SW480 (cell line): Measurements from ENCODE around the gene PSMA1.
"Not testable (repeated sequence)": the region's sequence is repeated elsewhere in the genome, so short reads cannot be mapped to it uniquely, and the experiment has no call there.

ENCODE experiments used
- DNase-seq: peaks from one replicate; pipeline ENCODE4 v3.0.0-alpha.2; 2016; ENCODE audit warnings: low spot score

Gene PSMA1

DNA sequence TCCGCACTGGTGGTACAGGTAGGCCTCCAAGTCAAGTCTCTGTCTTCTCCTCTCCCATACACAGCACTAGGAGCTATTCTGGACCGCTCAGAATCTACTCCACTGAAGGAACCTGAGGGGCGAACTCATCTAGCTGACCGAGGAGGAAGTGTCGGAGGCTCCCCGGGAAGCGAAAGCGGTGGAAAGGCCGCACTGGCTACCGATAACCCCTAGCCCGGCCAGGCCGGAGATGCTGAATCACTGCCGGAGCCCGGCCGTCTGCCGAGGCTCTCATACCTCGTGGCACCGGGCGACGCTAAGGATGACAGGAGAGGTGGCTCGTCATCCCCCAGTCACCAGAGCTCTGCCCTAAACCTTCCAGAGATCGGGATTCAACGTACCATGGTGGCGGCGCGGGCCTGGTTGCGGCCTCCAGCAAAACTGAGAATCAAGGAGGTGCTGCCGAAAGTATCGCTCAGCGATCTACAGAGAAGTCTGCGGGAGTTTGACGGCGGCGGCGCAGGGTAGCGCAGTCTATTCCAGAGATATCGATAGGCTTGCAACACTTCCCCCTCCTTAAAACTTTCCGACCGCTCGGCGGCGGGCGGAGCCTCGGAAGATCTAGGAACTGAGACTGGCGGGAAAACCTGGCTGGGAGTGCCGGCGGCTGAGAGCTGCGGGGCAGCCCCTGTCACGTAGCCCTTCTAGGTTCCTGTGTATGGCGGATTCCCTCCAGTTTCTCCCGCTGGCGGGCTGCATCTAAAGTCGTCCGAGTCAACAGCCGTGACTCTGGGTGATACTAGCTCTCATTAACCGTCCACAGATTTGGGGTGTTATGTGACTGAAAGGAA, at the start of gene PSMA1:
PSMA1 (minus strand) TSS at position 470 of the 830 bp plus-strand sequence; CDS start at position 383, 87 bp downstream.
- DNase-seq: peak; percentile 98

DNA sequence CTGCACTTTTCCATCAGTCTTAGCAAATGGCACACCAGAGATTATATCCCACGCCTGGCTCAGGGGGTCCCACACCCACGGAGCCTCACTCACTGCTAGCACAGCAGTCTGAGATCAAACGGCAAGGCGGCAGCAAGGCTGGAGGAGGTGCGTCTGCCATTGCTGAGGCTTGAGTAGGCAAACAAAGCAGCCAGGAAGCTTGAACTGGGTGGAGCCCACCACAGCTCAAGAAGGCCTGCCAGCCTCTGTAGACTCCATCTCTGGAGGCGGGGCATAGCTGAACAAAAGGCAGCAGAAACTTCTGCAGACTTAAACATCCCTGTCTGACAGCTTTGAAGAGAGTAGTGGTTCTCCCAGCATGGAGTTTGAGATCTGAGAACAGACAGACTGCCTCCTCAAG, 49.3 kb upstream of the PSMA1 start:
- DNase-seq: not testable (repeated sequence)

DNA sequence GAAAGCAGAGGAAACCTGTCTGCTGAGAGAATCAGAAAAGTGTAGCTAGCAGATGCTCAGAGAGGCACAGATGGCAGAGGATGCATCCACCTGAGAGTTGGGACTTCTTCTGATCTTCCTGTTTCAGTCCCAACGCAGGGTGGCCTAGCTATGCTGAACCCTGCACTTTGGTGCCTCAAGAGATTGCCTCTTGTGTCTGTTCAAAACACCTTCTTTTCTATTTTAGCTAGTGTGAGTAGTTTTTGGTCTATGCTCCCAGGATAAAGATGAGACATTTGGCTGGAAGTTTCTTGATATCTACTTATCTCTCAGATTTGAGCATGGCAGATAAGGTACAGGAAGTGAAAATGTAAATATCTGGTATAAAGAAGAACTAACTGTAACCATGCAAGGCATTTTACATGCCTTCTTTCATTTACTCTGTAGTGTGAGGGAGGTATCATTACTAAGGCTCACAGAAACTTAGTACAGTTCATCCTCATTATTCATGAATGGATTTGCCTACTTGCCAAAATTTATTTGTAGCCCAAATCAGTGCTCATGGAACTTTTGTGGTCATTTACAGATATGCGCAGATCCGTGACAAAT, 47.0 kb upstream of the PSMA1 start:
- DNase-seq: no peak

DNA sequence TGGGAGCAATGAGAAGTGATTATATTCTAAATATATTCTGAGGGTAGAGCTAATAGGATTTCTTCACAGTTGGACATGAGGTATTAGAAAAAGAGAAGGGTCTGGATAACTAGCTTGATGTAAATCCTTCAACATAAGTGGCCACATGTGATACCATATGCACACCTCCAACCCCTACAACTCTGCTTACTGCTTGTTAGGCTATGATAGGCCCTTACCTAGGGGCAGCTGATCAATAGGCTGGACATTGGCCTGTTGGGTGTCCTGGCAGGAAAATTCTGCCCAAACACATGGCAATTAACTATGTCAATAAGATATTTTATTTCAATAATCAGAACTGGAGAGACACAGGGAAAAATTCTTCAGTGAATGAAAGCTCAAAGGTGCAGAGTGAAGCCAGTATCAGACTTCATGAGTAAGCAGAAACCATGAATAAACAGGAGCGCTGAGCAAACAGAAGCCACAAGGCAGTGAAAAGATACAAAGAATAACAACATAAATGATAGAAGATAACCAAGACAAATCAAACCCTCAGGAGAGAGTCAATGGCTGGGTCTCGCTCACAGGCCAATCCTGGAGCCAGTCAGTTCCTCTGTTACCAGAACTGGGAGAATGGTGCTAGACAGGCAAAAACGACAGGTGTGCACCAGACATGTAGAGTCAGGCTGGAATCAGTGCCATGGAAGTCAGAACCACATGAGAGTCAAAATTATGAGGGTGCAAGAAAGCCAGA, 46.3 kb upstream of the PSMA1 start:
- DNase-seq: no peak

DNA sequence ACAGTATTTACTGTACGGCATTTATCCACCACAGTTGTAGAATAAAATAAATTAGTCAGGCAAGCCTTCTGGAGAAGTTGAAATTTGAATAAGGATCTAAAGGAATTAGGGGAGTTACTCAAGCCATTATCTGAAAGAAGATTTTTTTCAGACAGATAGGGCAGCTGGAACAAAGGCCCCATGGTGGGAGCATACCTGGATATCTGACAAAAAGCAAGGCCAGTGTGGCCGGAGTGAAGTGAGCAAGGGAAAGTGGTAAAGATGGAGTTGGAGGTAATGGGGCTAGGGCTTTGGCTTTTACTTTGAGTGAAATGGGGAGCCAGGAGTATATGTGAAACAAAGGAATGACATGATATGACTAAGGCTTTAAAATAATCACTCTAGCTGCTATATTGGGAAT, 45.7 kb upstream of the PSMA1 start:
- DNase-seq: no peak

DNA sequence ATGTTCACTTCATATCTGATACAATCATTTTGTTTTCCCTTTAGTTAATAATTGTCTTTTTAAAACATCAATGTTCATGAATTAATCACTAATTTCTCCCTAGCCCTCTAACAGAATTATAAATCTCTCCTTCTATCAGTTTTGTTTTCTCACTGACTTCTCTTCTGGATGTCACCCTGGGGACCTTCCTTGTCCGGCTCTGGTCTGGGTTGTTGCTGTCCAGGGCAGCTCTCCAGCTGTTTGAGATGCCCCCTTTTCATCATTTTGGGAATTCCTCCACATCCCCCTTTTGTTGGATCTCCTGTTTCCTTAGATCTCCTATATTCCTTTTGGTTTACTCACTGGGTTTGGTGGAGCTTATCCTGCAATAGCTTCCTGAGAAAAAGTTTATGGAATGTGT, 35.6 kb upstream of the PSMA1 start:
- no peak for DNase-seq

DNA sequence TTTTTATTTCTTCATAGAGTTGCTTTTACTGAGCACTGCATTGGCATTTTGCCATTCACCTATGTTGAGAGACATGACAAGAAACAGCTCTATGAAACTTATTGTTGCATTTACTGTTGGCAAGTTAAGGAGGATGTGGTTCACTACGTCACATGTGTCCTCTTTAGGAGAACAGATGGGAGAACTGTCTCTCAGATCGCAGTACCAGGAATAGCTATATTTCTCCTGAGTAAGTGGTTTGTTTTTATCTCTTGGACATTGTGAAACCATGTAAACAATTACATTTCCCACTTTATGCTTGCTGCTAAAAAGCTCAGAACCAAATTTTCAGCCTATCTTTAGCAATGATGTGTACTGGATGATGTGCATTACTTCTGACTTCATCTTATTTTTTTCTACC, 34.8 kb upstream of the PSMA1 start:
- DNase-seq: no peak

DNA sequence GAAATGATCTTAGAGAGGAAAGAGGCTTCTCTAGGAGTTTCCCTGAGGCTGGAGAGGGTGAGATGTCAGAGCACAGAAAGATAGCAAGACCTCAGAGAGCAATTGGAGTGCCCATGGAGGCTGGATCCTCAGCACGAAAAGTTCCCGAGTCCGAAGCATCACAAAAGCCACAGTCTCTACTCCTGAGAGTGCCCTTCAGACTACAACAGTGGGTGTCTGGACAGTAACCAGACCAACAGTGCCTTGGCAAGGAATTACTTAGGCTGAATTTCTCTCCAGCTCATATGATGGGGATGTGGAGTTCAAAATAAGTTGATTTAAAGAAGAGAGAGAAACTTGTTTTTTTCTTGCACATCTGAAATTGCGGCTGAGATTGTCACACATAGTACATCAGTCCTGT, 31.9 kb upstream of the PSMA1 start:
- no peak for DNase-seq

DNA sequence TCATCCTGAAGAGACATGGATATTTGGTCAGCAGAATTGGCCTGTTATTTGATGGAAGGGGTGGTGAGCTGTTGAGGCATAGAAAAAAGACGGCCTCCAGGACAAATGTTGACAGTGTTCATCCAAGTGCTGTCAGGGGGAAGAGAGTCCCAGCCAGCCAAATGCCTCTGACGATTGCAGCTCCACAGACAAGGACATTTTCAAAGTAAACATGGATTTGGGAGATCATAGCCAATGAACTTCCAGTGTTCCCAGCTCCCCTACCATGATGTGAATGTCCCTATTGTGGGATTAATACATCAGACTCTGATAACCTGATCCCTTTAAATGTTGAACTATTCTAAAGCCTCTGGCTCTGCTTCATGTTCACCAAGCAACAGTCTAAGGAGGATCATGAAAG, 31.2 kb upstream of the PSMA1 start:
- no peak for DNase-seq

DNA sequence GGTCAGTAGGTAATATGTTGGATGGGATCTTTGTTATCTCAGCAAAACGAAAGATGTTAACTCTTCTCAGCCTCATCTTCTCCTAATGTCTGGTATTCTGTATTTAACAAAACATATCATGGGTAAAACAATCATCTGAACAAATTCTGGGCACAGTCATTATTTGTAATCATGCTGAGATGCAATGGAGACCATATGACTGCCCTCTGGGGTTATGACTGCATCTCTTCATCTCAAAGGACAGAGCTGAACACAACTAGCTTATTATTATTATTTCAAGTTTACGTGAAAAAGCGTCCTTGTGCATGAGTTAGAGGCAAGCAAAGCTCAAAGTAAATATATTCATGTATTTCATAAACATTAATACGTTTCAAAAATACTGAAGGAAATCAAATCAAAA, 29.7 kb upstream of the PSMA1 start:
- no peak for DNase-seq

DNA sequence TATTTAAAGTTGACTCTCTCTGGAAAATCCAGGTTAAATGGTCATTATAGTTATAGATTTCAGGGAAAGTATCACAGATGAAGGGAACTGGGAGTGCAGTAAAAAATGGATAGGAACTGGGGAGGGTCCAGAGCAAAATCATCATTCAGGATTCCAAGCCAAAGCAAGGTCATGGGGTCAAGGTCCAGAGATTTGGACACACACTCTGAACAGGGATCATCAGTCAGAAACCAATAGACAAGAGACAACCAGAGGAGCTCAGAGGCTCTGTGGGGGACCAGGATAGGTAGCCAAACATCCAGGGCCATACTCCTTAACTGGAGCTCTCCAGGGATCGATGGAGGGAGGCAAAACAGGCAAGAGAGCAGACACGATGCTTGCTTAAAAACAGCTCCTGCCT, 27.3 kb upstream of the PSMA1 start:
- DNase-seq: no peak

DNA sequence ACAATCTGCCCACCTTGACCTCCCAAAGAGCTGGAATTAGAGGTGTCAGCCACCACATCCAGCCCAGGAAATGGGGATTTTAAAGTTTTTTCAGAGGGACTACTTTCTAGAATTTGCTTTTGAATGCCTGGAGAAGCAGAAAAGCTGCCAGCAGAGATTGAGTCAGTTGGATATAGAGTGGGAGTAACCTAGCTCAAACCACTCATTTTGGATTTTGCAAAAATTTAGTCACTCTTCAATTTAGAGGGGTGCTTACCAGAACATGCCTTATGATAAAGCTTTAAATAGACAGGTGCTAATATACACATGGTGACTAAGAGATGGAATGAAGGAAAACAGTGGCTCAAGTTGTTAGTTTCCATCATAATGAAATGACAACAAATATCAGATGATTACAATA, 26.5 kb upstream of the PSMA1 start:
- no peak for DNase-seq

DNA sequence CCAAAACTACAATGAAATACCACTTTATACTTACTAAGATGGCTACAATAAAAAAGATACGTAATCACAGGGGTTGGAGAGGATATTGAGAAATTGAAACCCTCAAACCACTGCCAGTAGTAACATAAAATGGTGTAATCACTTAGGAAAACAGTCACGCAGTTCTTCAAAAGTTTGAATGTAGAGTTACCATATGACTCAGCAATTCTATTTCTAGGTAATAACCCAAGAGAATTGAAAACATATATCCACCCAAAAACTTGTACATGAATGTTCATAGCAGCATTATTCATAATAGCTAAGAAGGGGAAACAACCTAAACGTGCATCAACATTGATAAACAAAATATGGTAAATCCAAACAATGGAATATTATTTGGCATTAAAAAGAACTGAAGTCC, 24.4 kb upstream of the PSMA1 start:
- DNase-seq: no peak

DNA sequence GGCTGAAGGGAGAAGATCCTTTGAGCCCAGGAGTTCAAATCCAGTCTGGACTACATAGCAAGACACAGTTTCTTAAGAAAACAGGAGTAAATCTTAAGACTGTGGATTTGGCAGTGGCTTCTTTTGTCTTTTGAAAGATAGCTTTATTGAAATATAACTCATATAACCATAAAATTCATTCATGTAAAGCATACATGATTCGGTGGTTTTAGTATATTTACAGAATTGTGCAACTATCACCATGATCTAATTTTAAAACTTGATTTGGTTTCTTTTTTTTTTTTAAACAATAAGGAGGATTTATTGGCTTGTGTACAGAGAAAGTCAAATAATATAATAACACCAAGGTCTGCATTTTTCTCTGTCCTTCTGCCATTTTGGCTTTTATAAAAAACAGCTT, 23.1 kb upstream of the PSMA1 start:
- no peak for DNase-seq

DNA sequence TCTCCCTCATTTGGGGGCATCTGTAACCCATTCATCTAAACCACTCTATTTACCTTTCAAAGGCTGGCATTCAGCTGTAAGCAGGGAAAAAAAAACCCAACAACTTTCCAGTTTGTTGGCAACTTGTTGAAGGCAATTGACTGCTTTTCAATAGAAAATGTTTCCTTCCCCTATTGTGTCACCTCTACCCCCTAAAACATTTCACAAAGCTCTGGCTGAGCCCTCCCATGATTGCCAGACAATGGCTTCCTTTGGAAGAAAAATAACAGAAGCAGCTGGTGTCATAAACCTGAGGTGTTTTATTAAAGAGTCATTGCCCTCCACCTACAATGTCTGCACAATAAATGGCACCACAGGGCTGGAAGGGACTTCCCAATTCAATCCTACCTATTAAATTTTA, 22.1 kb upstream of the PSMA1 start:
- DNase-seq: no peak

DNA sequence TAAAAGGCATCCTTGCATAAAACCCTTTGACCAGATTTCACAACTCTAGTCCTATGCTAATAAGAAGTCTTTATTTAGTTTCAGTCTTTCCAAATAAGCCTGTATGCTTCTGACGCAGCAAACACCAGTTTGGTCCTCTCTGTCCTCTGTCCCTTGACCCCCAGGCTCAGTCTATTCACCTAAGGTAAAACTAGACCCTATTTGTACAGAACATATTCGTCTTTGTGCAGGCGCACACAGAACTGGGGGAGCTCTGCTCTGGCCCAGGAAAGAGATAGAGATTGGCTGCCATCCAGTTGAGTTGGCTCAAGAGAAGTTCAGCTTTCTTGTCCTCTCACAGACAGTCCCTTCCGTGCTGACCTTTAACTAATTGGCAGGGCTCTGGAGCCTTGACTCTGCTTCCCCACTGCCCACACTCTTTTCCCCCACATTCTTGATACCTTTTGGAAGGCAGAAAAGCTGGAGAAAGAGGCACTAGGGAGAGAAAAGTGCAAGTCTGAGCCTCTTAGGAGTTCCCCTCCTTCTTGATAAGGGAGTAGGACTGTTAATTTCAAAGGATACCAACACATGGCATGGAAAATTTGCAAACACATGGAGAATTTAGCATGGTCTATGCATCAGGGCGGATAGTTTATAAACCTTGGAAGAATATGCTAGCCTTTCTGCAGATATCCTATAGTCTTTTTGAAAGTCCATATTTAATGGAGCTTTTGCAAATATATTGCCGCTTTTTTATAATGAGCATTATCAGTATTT, 21.2 kb upstream of the PSMA1 start:
- no peak for DNase-seq

DNA sequence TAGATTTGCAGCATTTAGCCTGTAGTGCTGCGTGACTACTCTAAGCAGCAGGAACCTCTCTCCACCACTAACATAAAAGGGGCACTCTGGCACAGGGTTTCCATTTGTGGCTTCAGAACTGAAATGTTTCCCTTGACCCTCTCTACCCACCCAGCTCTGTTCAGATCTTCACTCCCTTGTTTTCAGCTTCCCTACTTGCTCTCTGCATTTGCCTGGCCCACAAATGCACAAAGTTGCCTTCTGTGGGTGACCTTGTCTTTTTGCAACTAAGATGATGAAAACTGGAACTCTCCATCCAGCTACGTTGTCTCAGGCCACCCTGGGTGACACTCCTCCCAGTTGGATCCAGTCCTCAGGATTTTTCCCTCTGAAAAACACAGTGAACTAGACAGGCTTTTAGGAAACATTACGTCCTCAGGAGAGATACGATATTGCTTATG, 19.8 kb upstream of the PSMA1 start:
- no peak for DNase-seq

DNA sequence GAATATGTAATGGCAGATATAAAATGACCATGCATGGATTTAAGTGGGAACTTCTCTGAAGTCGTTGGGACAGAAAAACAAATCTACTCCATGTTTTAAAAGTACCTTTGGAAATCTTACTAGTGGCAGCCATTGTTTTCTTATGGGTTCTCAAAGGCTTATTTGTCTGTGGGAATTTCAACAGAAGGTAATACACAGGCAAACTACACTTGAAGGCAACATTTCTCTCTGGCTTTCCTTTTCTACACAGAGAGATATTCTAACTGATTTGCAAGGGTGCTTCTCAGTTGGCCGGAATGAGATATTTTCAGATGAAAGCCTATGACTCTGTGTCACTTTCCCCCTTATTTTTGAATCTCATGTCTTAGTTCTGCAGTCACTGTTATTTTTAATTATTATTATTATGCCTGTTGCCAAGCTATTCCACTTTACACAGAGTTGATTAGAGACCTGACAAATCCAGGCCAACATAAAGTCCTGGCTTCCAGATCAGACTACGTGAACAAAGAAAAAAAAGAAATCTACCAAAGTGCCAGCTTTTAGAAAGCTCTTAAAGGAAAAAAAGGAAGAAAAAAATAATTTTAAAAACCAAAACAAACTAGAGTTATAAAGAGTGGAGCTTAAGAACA, 18.9 kb upstream of the PSMA1 start:
- DNase-seq: no peak

DNA sequence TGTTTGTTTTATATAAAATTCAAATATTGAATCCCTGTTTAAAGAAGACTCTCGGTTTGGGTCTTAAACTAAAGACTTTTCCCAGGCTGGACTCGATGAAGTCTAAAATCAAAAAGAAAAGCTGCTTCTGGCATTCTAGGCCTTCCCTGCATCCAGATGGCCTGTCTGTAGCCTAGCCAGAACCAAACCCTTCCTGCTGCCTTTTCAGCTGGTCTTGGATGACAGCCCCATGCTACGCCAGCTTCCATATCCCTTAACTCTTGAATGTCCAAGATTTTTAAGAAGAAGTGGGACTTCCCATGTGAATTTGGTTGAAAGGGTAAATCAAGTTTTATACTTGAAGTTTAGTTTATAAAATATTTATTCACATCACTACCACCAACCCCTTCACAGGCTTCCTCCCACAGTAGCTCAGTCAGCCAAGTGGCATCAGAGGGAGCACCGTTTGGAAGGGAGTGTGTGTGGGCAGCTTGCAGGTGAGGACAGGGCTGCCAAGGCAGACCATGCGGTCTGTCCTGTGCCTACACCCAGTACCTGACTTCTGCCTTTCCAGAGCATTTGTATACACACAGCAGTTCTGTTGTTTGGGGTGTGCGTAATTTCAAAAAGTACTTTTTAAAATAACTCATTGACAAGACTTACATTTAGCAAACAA, 18.2 kb upstream of the PSMA1 start:
- no peak for DNase-seq

DNA sequence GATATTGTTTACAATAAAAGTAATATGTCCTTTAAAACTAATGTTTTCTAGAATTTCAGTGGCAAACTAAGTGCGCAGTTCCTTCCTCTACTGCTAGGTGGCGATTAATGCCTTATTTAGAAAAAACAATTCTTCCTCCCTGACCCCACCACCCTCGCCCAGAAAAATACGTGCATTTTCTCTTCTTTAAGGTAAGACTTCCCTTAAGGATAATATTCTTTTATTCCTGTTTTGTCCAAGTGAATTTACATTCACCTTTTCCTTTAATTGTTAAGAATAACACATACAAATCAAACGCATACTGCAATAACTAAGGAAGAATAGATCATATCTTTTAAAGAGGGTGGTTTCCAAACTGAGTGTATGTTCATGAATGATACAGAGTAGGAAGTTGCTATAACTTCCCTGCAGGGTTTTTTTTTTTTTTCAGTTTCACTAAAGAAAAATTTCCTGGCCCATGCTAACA, 17.0 kb upstream of the PSMA1 start:
- peak; percentile 18 for DNase-seq

DNA sequence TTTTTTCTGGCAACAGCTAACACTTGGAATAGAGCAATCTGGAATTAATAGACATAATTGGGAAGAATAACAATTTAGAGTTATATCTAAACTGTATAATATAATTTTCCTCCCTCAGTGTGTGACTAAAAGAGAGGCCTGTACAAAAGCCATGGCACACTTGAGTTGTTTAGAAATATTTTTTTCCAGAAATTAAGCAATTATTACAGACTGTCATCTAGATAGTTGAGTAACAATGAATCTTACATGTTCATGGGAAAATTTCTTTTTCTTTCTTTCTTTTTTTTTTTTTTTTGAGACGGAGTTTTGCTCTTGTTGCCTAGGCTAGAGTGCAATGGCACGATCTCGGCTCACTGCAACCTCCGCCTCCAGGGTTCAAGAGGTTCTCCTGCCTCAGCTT, 15.0 kb upstream of the PSMA1 start:
- DNase-seq: not testable (repeated sequence)
